GM19043 (cell line): Measurements from ENCODE around the gene MYBBP1A.

Experiments used
- ATAC-seq: cut with Tn5 transposase; IDR thresholded peaks from one replicate; pipeline ENCODE4 v1.9.1; 2021; ENCODE audit warnings: low read depth; ENCODE audit not compliant: unreplicated experiment

MYBBP1A gene

DNA sequence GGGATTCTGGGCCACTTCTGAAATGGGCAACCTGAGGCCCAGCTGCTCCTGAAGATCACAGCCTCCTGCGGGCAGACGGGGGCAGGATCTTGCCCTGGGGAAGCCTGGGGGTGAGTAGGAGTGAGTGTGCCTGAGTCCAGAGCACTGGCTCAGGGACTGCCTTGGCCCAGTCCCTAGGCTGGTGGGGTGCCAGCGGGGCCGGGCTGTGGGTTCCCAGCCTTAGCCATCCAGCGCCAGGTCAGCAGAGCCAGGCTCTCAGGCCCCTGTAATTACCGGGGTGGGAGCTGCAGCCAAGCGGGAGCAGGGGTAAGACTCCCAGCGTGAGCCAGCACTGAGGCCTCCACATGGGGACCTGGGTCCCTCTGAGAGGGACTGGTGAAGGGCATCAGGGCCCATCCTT is 48.3 kb downstream of the MYBBP1A start:
- no peak for ATAC-seq

- ATAC-seq, result no peak
Measured at GRCh38 chr17:4506175-4506813, 48.9 kb downstream of the MYBBP1A start.

DNA sequence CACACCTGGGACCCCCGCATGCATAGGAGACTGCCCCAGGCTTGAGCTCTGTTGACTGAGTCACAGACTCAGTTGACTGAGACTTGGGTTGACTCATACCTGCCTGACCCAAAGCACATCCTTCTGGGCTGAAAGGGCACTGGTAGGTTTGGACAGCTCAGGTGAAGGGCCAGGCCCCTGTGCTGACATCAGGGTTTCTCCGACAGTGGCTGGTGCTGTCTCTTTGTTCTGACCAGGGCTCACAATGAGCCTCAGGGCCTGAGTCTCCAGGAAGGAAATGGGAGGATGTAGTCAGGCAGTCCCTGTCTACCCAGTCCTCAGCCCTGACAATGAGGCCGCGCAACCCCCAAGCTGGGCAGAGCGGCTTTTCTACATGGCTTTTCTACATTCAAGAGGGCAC is 50.0 kb downstream of the MYBBP1A start:
- ATAC-seq, result no peak

DNA sequence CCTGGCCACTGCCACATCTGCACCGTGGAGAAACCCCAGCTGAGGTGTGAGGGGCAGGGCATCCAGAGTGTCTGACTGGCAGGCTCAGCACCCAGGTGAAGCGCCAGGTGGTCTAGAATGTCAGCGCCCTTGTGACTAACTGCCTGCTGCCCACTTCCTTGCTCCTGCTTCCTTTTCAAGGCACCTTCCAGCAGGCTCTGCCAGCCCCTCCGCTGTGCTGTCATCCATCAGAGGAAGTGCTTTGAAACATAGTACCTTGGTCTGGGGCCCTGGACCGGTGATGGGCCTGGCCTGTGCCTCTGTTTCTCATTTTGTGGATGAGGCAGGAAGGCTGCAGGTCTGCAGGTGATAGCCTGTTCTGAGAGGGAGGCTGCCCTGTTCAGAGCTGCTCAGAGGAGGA is 51.0 kb downstream of the MYBBP1A start:
- ATAC-seq, result no peak

DNA sequence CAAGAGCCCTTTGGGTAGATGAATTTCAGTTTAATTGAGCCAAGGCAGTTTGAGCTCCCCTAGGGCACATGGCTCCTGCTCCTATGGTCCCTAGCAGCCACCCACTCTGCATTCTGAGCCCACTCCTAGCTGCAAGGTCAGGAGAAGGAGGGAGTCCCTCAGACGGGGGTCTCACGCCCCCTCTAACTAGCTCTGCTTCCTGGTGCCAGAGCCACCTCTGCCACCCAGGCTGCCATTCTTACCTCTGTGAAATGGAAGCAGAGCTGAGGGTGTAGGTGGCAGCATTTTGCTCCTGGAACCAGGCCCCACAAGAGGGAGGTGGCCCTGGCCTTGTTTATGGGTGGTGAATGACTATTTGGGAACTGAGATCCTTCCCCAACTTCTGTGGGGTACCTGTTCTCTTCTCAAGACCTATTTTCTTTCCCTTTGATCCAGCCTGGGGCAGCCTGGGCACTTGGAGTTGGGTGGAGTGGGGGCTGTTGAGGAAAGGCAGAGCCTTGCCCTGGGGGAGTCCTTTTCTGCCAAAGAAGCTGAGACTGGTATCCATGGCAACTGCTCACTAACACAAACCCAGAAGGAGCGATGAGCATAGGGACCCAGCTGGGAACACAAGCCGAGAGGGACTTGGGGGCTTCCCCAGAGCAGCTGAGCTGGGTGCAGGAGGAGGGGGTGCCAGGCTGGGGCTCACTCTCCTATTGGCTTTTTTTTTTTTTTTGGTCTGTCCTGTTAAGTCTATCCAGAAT is 51.7 kb downstream of the MYBBP1A start:
- ATAC-seq, result no peak

- ATAC-seq, result no peak
Measured at GRCh38 chr17:4502466-4503154, 52.6 kb downstream of the MYBBP1A start.

GRCh38 chr17:4501295-4501949 is 53.8 kb downstream of the MYBBP1A start:
- ATAC-seq, result no peak

DNA sequence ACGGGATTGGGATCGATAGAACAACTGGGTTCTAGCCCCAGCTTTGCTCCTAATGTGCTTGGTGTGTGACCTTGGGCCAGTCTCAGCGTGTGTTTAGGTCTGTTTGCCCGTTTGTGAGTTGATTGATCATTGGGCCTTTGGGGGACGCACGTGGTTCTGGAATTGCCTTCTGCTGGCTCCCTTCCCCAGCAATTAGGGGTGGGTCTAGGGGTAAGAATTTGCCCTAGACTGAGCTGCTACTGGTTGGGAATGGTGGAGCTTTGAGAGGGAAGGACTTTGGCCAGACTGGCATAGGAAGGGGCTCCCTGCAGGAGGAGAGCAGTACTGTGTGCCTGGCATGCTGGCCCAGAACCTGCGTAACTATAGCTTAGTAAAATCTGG is 55.0 kb downstream of the MYBBP1A start:
- ATAC-seq, result no peak

- ATAC-seq, result no peak
Measured at GRCh38 chr17:4499431-4500190, 55.6 kb downstream of the MYBBP1A start.

GRCh38 chr17:4498461-4499397 is 56.5 kb downstream of the MYBBP1A start, which contains the start of gene SPNS2:
SPNS2 (plus strand) TSS chr17:4498881; CDS start chr17:4499048, 167 bp downstream.
- no peak for ATAC-seq

- no peak for ATAC-seq
Measured at GRCh38 chr17:4497101-4497824, 57.9 kb downstream of the MYBBP1A start.

DNA sequence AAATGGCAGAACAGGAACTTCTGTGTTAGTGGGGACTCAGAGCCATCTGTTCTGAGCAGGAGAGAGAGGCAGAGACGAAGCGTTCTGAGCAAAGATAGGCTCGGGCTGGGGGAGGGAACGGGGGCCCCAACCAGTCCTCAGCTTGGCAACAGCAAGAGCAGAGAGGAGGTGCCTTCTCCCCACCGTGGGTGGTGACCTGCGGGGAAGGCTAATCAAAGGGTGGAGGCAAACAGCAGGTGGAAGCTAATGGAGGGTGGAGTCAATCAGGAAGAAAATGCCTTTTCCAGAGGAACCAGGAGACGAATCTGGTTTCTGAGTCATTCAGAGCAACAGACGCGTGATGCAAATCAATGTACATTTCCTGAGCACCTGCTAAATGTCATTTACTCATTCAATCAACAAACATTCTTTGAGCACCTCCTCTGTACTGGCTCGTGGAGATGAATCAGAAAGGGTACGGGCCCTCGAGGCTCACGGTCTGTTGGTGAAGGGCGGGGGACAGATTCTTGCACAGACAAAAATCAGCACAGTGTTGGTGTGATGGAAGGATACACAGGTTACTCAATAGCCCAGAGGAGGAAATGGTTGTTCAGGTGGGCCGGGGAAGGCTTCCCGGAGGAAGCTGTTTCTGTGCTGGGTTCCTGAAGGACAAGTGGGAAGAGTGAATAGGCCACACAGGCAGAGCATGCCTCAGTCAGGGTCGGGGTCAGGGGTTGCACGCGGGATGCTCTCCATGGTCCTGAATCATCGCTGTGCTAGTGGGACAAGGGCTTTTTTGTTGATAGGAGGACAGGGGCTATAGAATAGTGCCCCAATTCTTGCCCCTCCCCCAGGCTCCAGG is 62.2 kb downstream of the MYBBP1A start:
- ATAC-seq, result no peak

GRCh38 chr17:4490637-4491061 is 64.5 kb downstream of the MYBBP1A start:
- ATAC-seq, result no peak

- no peak for ATAC-seq
Measured at GRCh38 chr17:4490109-4490591, 65.0 kb downstream of the MYBBP1A start.

- no peak for ATAC-seq
Measured at GRCh38 chr17:4488989-4489595, 66.1 kb downstream of the MYBBP1A start.
